Esophagus squamous epithelium (tissue), 5 donors: Measurements from ENCODE around the gene NRXN3. TPM values are rescaled to one million over a fixed set of nuclear protein-coding genes. Genes with fewer than 3 reads are reported as not detected.

Source experiments
- DNase-seq: peaks from one replicate; lab custom pipeline; 2025; lab: John Stamatoyannopoulos, UW
- H3K27ac ChIP-seq, 4 donors: fragments of 200-600 bp; sonication (generic); one replicate each; pipeline ENCODE4 v1.5.1; 2016 to 2019; ENCODE audit warnings: mild to moderate bottlenecking in 1 of 4
- H3K27me3 ChIP-seq, 4 donors: fragments of 200-600 bp; sonication (generic); 1 replicate in 3 of 4; 2 replicates in 1 of 4; pipeline versions ENCODE4 v1.5.1 to v1.6.0; 2017 to 2021; ENCODE audit warnings: antibody characterized with exemption in 1 of 4
- H3K36me3 ChIP-seq, 3 donors: fragments of 200-600 bp; sonication (generic); one replicate each; pipeline ENCODE4 v1.5.1; 2016 to 2019
- H3K4me1 ChIP-seq, 3 donors: fragments of 200-600 bp; sonication (generic); one replicate each; pipeline ENCODE4 v1.5.1; 2017 to 2019
- H3K4me3 ChIP-seq, 4 donors: fragments of 200-600 bp; sonication (generic); 1 replicate in 3 of 4; 2 replicates in 1 of 4; pipeline ENCODE4 v1.5.1; 2016 to 2019; ENCODE audit warnings: mild to moderate bottlenecking in 2 of 4, moderate library complexity in 1 of 4
- H3K9me3 ChIP-seq, 3 donors: fragments of 200-600 bp; sonication (generic); one replicate each; pipeline ENCODE4 v1.5.1; 2016 to 2019
- POLR2A ChIP-seq, 4 donors: fragments of 450-650 bp; IDR thresholded peaks; one replicate each; pipeline ENCODE4 v1.6.1; 2017; ENCODE audit warnings: antibody characterized with exemption in 4 of 4, mild to moderate bottlenecking in 4 of 4, moderate library complexity in 3 of 4
- WGBS, 2 donors: methylation state at CpG; one replicate each; pipeline ENCODE4 v1.1.5; 2018; 5-methylcytosine and 5-hydroxymethylcytosine counted together
- intact Hi-C: fragments of 100-400 bp; cut with DNase I; formaldehyde crosslinking; loops from one replicate; pipeline ENCODE4 v1.15.0; 2022
- total RNA-seq, 4 donors: library from RNA; depleted of rRNA; stranded (reverse); fragments of >200 nt; gene quantifications; one replicate each; pipeline ENCODE4 v1.1.0, GENCODE V29; 2016
- TF ChIP-seq, protein P1 (sequence below), 6 experiments: fragments of 450-650 bp in 4 of 6; fragments of 200-600 bp in 2 of 6; sonication (generic) in 2 of 6; IDR thresholded peaks; one replicate each; pipeline ENCODE4 v1.5.1; 2016 to 2019; ENCODE audit warnings: antibody characterized with exemption in 6 of 6, mild to moderate bottlenecking in 4 of 6, moderate library complexity in 4 of 6
- donor health status: DM: yes; HTN: yes; CAD: no.

The NRXN3 gene
- total RNA-seq, 4 donors from 2014 or later = 0.30 to 15.8 (median 1.5) TPM

DNA sequence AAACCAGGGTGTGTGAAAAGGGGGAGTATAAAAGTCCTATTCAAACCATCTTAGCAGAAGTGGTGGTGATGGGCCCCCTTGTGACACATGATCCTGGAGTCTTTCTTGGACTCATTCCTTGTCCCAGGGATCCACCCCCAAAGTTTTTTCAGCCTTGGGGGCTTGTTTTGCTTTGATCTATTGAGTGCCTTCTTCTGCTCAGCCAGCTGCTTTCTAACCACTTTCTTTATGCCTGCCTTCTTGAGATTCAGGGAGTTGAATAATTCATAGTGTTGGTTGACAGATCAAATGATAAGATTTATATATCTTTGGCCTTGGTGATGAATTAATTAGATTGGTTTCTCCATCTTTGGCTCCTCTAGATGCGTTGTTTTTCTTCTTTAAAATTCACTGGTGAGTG, 1114.4 kb downstream of the NRXN3 start:
- TF ChIP-seq POLR2A (IDR thresholded peaks at IDR 0.05) = no peak
- TF ChIP-seq, protein P1, sequence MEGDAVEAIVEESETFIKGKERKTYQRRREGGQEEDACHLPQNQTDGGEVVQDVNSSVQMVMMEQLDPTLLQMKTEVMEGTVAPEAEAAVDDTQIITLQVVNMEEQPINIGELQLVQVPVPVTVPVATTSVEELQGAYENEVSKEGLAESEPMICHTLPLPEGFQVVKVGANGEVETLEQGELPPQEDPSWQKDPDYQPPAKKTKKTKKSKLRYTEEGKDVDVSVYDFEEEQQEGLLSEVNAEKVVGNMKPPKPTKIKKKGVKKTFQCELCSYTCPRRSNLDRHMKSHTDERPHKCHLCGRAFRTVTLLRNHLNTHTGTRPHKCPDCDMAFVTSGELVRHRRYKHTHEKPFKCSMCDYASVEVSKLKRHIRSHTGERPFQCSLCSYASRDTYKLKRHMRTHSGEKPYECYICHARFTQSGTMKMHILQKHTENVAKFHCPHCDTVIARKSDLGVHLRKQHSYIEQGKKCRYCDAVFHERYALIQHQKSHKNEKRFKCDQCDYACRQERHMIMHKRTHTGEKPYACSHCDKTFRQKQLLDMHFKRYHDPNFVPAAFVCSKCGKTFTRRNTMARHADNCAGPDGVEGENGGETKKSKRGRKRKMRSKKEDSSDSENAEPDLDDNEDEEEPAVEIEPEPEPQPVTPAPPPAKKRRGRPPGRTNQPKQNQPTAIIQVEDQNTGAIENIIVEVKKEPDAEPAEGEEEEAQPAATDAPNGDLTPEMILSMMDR (IDR thresholded peaks at IDR 0.05) = no peak
- no peaks in the 10 kb centered on the region for H3K9me3 ChIP-seq
- 78 to 95% methylated on average over 1 of the region's 1 CpG for WGBS, 2 donors
- H3K4me3 ChIP-seq = peak overlapping the region in 1 of 4 donors; percentile 17
- H3K27me3 ChIP-seq = peaks cover 0 to 40% (median 0%) of the 10 kb centered on the region in 4 donors
- H3K4me1 ChIP-seq = peaks cover 0 to 11% (median 0%) of the 10 kb centered on the region in 3 donors
- no peak for DNase-seq
- H3K36me3 ChIP-seq = no peaks in the 10 kb centered on the region
- intact Hi-C loops = no loop called here
- H3K27ac ChIP-seq = no peak overlapping the region

DNA sequence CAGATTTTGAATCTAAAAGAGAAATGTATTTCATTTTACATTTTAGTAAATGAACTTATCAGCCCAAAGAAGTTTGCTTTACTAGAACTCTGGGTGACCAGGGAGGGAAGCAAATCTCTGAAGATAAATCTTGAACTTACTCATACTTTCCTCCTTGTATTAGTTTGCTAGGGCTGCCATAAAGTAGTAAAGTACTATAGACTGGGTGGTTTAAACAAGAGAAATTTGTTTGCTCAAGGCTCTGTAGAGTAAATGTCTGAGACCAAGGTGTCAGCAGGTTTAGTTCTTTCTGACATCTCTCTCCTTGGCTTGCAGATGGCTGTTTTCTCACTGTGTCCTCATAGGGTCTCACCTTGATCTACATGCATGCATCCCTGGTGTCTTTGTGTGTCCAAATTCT, 1115.1 kb downstream of the NRXN3 start:
- DNase-seq = no peak
- no peaks in the 10 kb centered on the region for H3K9me3 ChIP-seq
- no peak overlapping the region for H3K4me3 ChIP-seq
- H3K4me1 ChIP-seq = peaks cover 0 to 4% (median 0%) of the 10 kb centered on the region in 3 donors
- no peak for TF ChIP-seq POLR2A (IDR thresholded peaks at IDR 0.05)
- TF ChIP-seq, protein P1 (IDR thresholded peaks at IDR 0.05) = no peak
- H3K27me3 ChIP-seq = peaks cover 0 to 34% (median 0%) of the 10 kb centered on the region in 4 donors
- intact Hi-C loops = no loop called here
- H3K27ac ChIP-seq = no peak overlapping the region
- H3K36me3 ChIP-seq = no peaks in the 10 kb centered on the region

DNA sequence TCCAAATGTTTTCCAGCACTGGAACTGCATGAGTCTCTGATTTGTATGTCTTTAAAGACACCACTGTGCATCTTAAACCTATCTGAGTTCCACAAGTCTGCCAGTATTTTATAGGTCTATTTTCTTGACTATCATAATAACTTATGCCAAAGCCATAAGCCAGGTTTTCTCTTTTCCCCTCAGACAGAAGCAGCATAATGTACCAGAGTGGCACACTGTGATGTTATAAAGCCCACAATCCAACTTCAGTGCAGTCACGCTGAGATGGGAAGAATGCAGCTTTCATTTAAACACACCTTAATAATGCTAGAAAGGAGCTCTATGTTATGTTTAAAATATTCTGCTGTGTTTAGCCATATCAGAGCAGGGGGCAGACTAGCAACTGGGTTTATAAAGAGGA, 1117.8 kb downstream of the NRXN3 start:
- Histone ChIP-seq H3K9me3 (no peaks in the 10 kb centered on the region), H3K27me3 (peaks cover 0 to 9% (median 0%) of the 10 kb centered on the region in 4 donors), H3K27ac (no peak overlapping the region), H3K36me3 (no peaks in the 10 kb centered on the region), H3K4me1 (no peaks in the 10 kb centered on the region), H3K4me3 (no peak overlapping the region)
- intact Hi-C loops = no loop called here
- no peak for DNase-seq
- WGBS, 2 donors = 45 to 69% methylated on average over 1 of the region's 1 CpG
- no peak for TF ChIP-seq POLR2A (IDR thresholded peaks at IDR 0.05)
- TF ChIP-seq, protein P1 (IDR thresholded peaks at IDR 0.05) = no peak

DNA sequence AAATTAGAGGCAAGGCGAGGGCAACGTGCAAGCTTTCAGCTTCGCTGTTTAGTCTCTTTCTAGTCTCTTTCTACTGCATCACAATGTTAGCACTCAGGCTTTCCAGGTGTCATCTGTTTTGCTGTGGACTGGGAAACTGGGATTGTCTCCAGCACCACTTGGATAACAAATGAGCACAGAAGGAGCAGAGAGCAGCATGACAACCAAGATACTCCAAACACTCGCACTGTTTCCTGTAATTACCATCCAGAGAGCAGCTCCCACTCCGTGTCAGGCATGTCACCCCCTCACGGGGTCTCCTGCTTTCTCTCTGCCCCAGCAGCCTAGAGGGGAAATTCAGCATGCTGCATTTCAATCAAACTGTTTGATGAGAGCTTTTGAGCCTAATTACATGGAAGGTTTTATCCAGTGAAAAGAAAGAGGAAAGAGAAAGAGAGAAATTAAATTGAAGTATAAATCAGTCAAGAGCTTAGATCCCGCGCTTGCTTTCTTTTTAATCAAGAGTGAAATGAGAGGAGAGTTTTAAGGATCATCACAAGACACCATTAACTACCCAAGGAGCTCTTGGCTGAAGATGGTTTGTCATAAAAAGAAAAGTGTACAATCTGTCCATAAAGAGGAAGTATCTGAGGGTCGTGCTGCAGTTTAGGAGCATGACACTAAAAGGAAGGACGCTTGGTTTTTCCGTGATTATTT, 1123.5 kb downstream of the NRXN3 start:
- no peaks in the 10 kb centered on the region for H3K9me3 ChIP-seq
- TF ChIP-seq, protein P1 (IDR thresholded peaks at IDR 0.05) = no peak
- TF ChIP-seq POLR2A (IDR thresholded peaks at IDR 0.05) = no peak

DNA sequence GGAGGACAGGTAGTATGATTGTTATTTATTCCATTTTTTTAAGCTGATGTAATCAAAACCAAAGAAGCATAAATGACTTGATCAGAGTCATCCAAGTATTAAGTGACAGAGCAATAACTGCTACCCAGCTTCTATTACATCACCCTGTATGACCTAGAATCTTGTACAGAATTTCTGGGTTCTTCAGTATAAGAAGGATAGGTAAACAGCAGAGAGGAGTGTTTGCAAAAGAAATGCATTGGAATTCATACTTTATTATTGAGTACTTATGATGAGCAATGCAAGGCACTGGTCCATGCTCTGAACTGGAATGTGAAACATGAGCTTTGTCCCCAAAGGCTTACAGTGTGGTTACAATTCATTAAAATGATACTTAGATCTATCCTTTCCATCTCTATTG, 1124.3 kb downstream of the NRXN3 start:
- TF ChIP-seq, protein P1 (IDR thresholded peaks at IDR 0.05) = no peak
- no peak for TF ChIP-seq POLR2A (IDR thresholded peaks at IDR 0.05)

More for the DNA sequence above, 1123.5 kb downstream of the NRXN3 start:
- Histone ChIP-seq H3K27me3 (no peaks in the 10 kb centered on the region), H3K4me3 (no peak overlapping the region), H3K27ac (no peak overlapping the region), H3K4me1 (no peaks in the 10 kb centered on the region), H3K36me3 (no peaks in the 10 kb centered on the region)
- intact Hi-C loops = no loop called here
- DNase-seq = no peak
- WGBS, 2 donors = 51 to 62% methylated on average over 10 to 11 of the region's 11 CpGs

More for the DNA sequence above, 1124.3 kb downstream of the NRXN3 start:
- intact Hi-C loops = no loop called here
- H3K27me3 ChIP-seq = no peaks in the 10 kb centered on the region
- no peak overlapping the region for H3K27ac ChIP-seq
- DNase-seq = no peak
- H3K4me1 ChIP-seq = no peaks in the 10 kb centered on the region
- H3K36me3 ChIP-seq = no peaks in the 10 kb centered on the region
- H3K9me3 ChIP-seq = no peaks in the 10 kb centered on the region
- no peak overlapping the region for H3K4me3 ChIP-seq
